A673 (cell line): ENCODE data around the gene RHBDD2. TPM values are rescaled to one million over a fixed set of nuclear protein-coding genes. Genes with fewer than 3 reads are reported as not detected.
"Not testable (repeated sequence)": the region's sequence is repeated elsewhere in the genome, so short reads cannot be mapped to it uniquely, and the experiment has no call there.

ENCODE experiments used
- BruUV-seq: library from RNA; stranded (reverse); fragments of 400-500 nt; replicated peaks from 2 replicates; lab custom pipeline; 2021; lab: Mats Ljungman, UMichigan
- CTCF ChIA-PET: fragments of 300-600 bp; sonication (Branson Sonifier 250); formaldehyde crosslinking; loops from one replicate; lab custom pipeline; 2022; ENCODE audit warnings: antibody characterized with exemption; lab: Charles Lee
- POLR2A ChIA-PET: fragments of 300-600 bp; sonication (Branson Sonifier 250); formaldehyde crosslinking; loops from one replicate; lab custom pipeline; 2022; ENCODE audit warnings: antibody characterized with exemption; ENCODE audit not compliant: low non-redundant PET; lab: Charles Lee
- DNase-seq: peaks from one replicate; pipeline ENCODE4 v3.0.0-alpha.2; 2015; ENCODE audit warnings: low spot score
- H3K27ac ChIP-seq: fragments of 200-600 bp; sonication (generic); 2 replicates; pipeline ENCODE4 v1.5.1; 2016; ENCODE audit warnings: mixed run types, low read depth, mild to moderate bottlenecking, mixed read lengths, antibody characterized with exemption, low read length; ENCODE audit not compliant: poor library complexity, severe bottlenecking
- H3K27me3 ChIP-seq: fragments of 200-600 bp; sonication (generic); replicated peaks from 2 replicates; pipeline ENCODE4 v1.6.1; 2017; ENCODE audit warnings: mixed run types, low read depth, mild to moderate bottlenecking, mixed read lengths, antibody characterized with exemption, low read length; ENCODE audit not compliant: insufficient read depth, poor library complexity
- H3K36me3 ChIP-seq: fragments of 200-600 bp; sonication (generic); 2 replicates; pipeline ENCODE4 v1.6.1; 2016; ENCODE audit warnings: mixed run types, mild to moderate bottlenecking, mixed read lengths, antibody characterized with exemption, low read length; ENCODE audit not compliant: insufficient read depth, poor library complexity, severe bottlenecking
- H3K4me1 ChIP-seq: fragments of 200-600 bp; sonication (generic); 2 replicates; pipeline ENCODE4 v1.6.1; 2017; ENCODE audit warnings: mixed run types, mild to moderate bottlenecking, mixed read lengths, antibody characterized with exemption, low read length; ENCODE audit not compliant: insufficient read depth, poor library complexity, severe bottlenecking
- H3K4me3 ChIP-seq: fragments of 200-600 bp; sonication (generic); 2 replicates; pipeline ENCODE4 v1.5.1; 2016; ENCODE audit warnings: low read depth, mixed run types, mild to moderate bottlenecking, mixed read lengths, low read length; ENCODE audit not compliant: poor library complexity, severe bottlenecking
- H3K9me3 ChIP-seq: fragments of 200-600 bp; sonication (generic); 2 replicates; pipeline ENCODE4 v1.6.1; 2016; ENCODE audit warnings: mixed run types, low read depth, mild to moderate bottlenecking, mixed read lengths, antibody characterized with exemption, low read length; ENCODE audit not compliant: poor library complexity, severe bottlenecking
- EZH2 ChIP-seq: fragments of 200-600 bp; sonication (generic); IDR thresholded peaks from 2 replicates; pipeline ENCODE4 v1.6.1; 2017; ENCODE audit warnings: borderline replicate concordance, low read depth, mild to moderate bottlenecking, mixed read lengths, antibody characterized with exemption, low read length; ENCODE audit not compliant: poor library complexity, severe bottlenecking
- intact Hi-C: fragments of 100-400 bp; cut with micrococcal nuclease; formaldehyde crosslinking; loops from one replicate; pipeline ENCODE4 v1.10.0; 2022; ENCODE audit not compliant: unreplicated experiment
- total RNA-seq: library from RNA; stranded (reverse); gene quantifications from 2 replicates; pipeline ENCODE4 v1.2.3, GENCODE V29; 2021
- TF ChIP-seq, protein P1 (sequence below): fragments of 300-800, 200-600 bp; sonication (generic); conservative IDR thresholded peaks from 2 replicates; pipeline ENCODE4 v1.5.1; 2017; ENCODE audit warnings: low read depth, mild to moderate bottlenecking, antibody characterized with exemption, low read length, moderate library complexity, mixed read lengths

RHBDD2 gene
- total RNA-seq, 1 experiment from 2014 or later: 86.5 TPM

DNA sequence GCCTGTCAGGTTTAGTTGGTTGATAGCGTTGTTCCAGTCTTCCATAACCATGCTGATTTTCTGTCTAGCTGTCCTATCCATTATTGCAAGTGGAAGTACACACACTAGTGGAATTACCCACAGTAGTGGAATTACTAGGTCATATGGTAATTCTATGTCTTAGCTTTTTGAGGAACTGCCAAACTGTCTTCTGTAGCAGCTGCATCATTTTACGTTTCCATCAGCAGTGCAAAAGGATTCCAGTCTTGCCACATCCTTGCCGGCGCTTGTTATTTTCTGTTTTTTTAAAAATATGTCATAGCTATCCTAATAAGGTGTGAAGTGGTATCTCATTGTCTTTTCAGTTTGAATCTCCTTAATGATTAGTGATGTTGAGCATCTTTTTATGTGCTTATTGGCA, 17.2 kb upstream of the RHBDD2 start:
- H3K4me3 ChIP-seq: no peak overlapping the region
- no TSS peak for BruUV-seq
- TF ChIP-seq, protein P1, sequence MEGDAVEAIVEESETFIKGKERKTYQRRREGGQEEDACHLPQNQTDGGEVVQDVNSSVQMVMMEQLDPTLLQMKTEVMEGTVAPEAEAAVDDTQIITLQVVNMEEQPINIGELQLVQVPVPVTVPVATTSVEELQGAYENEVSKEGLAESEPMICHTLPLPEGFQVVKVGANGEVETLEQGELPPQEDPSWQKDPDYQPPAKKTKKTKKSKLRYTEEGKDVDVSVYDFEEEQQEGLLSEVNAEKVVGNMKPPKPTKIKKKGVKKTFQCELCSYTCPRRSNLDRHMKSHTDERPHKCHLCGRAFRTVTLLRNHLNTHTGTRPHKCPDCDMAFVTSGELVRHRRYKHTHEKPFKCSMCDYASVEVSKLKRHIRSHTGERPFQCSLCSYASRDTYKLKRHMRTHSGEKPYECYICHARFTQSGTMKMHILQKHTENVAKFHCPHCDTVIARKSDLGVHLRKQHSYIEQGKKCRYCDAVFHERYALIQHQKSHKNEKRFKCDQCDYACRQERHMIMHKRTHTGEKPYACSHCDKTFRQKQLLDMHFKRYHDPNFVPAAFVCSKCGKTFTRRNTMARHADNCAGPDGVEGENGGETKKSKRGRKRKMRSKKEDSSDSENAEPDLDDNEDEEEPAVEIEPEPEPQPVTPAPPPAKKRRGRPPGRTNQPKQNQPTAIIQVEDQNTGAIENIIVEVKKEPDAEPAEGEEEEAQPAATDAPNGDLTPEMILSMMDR: no peak
- TF ChIP-seq EZH2: no peak
- H3K36me3 ChIP-seq: no peaks in the 10 kb centered on the region
- H3K4me1 ChIP-seq: peaks cover under 1% of the 10 kb centered on the region
- ChIA-PET CTCF (interaction anchor here (0.7 kb wide), 1 partner anchor 1386 kb away, joined by 5 read pairs; no protein-coding TSS in a partner anchor), POLR2A (no interaction called here)
- H3K9me3 ChIP-seq: no peaks in the 10 kb centered on the region
- no peak for DNase-seq
- intact Hi-C loops: no loop called here
- H3K27ac ChIP-seq: no peak overlapping the region
- no peaks in the 10 kb centered on the region for H3K27me3 ChIP-seq

DNA sequence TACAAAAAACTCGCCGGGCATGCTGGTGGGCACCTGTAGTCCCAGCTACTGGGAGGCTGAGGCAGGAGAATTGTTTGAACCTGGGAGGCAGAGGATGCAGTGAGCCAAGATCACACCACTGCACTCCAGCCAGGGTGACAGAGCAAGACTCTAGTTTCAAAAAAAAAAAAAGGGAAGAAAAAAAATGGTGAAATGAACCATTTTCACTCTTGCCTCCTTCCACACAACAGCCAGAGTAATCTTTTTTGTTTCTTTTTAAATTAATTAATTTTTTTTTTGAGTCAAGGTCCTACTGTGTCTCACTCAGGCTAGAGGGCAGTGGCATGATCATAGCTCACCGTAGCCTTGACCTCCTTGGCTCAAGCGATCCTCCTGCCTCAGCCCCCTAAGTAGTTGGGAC, 14.6 kb upstream of the RHBDD2 start:
- POLR2A ChIA-PET, H3K4me1 ChIP-seq, intact Hi-C loops, H3K27ac ChIP-seq, H3K36me3 ChIP-seq, H3K9me3 ChIP-seq, BruUV-seq, DNase-seq, H3K27me3 ChIP-seq, H3K4me3 ChIP-seq: not testable (repeated sequence)
- CTCF ChIA-PET: interaction anchor here (0.6 kb wide), 1 partner anchor 156 kb away, joined by 3 read pairs; no protein-coding TSS in a partner anchor

DNA sequence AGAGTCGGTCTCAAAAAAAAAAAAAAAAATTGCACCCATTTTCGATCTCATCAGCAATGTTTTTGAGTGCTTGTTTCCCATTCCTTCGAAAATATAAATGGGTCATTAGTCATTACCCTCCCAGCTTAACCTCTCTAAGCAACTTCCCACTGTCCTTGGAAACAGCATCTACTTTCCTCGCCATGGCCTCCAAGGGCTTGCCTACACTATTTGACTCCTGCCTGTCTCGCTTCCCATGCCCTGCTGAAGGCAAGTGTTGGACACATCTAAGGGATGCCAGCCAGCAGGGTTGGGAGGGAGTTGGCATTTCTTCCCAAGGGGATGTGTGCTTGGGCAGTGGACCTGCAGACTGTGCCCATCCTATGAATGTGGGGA, 12.7 kb upstream of the RHBDD2 start:
- BruUV-seq: no TSS peak
- intact Hi-C loops: loop anchor here (2.0 kb wide), 1 partner anchor 153 kb away; no protein-coding TSS in a partner anchor
- TF ChIP-seq EZH2: no peak
- TF ChIP-seq, protein P1: no peak
- DNase-seq: no peak
- Histone ChIP-seq H3K36me3 (no peaks in the 10 kb centered on the region), H3K4me3 (no peak overlapping the region), H3K9me3 (no peaks in the 10 kb centered on the region), H3K27me3 (no peaks in the 10 kb centered on the region), H3K27ac (no peak overlapping the region), H3K4me1 (peaks cover 4% of the 10 kb centered on the region)
- ChIA-PET POLR2A (no interaction called here), CTCF (interaction anchor here (2.5 kb wide), 1 partner anchor 154 kb away, joined by 14 read pairs; no protein-coding TSS in a partner anchor)
